SW480 (cell line): ENCODE data around the gene DRC1.
A peak's percentile ranks its signal among the peaks of the same experiment; 100 is the strongest.

Experiments used
- DNase-seq: peaks from one replicate; pipeline ENCODE4 v3.0.0-alpha.2; 2016; ENCODE audit warnings: low spot score

The DRC1 gene

GRCh38 chr2:26493566-26493965 is 91.8 kb downstream of the DRC1 start:
- DNase-seq, result no peak

- no peak for DNase-seq
Measured at GRCh38 chr2:26494199-26494598, 92.5 kb downstream of the DRC1 start.

GRCh38 chr2:26494891-26495290 is 93.2 kb downstream of the DRC1 start:
- DNase-seq, result no peak

GRCh38 chr2:26495705-26496297 is 94.1 kb downstream of the DRC1 start:
- DNase-seq, result peak; percentile 72

GRCh38 chr2:26500406-26500805 is 98.7 kb downstream of the DRC1 start:
- DNase-seq, result no peak

GRCh38 chr2:26503231-26503880 is 101.6 kb downstream of the DRC1 start:
- peak; percentile 86 for DNase-seq

- DNase-seq, result no peak
Measured at GRCh38 chr2:26504002-26504401, 102.3 kb downstream of the DRC1 start.

- no peak for DNase-seq
Measured at GRCh38 chr2:26506279-26506678, 104.6 kb downstream of the DRC1 start.
